Lung (tissue), 12 donors: Measurements from ENCODE around the gene RASAL1. TPM values are rescaled to one million over a fixed set of nuclear protein-coding genes. Genes with fewer than 3 reads are reported as not detected.

ENCODE experiments used
- ATAC-seq: fragments of 200-7000 bp; cut with Tn5 transposase; one replicate; pipeline ENCODE4 v1.9.1; 2020; ENCODE audit warnings: moderate number of reproducible peaks; ENCODE audit not compliant: insufficient read depth, low FRiP score
- DNase-seq, 3 donors: peaks; one replicate each; pipeline ENCODE4 v3.0.0-alpha.2; 2013 to 2017
- H3K27ac ChIP-seq, 2 donors: one replicate each; pipeline ENCODE4 v1.5.1; 2013; ENCODE audit warnings: mild to moderate bottlenecking in 2 of 2, moderate library complexity in 2 of 2, control low read depth in 1 of 2, inconsistent platforms in 1 of 2, low read depth in 1 of 2, low read length in 1 of 2
- H3K27me3 ChIP-seq, 3 donors: one replicate each; pipeline ENCODE4 v1.5.1; 2013; ENCODE audit warnings: low read length in 2 of 3; ENCODE audit not compliant: control insufficient read depth in 3 of 3, insufficient read depth in 3 of 3
- H3K36me3 ChIP-seq, 4 donors: one replicate each; pipeline ENCODE4 v1.5.1; 2013; ENCODE audit warnings: low read length in 4 of 4, mild to moderate bottlenecking in 1 of 4, moderate library complexity in 1 of 4; ENCODE audit not compliant: control insufficient read depth in 4 of 4, insufficient read depth in 4 of 4
- H3K4me1 ChIP-seq, 5 donors: one replicate each; pipeline ENCODE4 v1.5.1; 2013; ENCODE audit warnings: low read length in 5 of 5, mild to moderate bottlenecking in 2 of 5, moderate library complexity in 1 of 5; ENCODE audit not compliant: control insufficient read depth in 5 of 5, insufficient read depth in 5 of 5
- H3K4me3 ChIP-seq: one replicate; pipeline ENCODE4 v1.5.1; 2013; ENCODE audit warnings: mild to moderate bottlenecking, control low read depth, moderate library complexity
- H3K9ac ChIP-seq, 2 donors: one replicate each; pipeline ENCODE4 v1.5.1; 2013; ENCODE audit warnings: low read length in 2 of 2, control low read depth in 1 of 2; ENCODE audit not compliant: insufficient read depth in 1 of 2
- H3K9me3 ChIP-seq, 4 donors: one replicate each; pipeline ENCODE4 v1.5.1; 2013; ENCODE audit warnings: low read length in 3 of 4, mild to moderate bottlenecking in 1 of 4, moderate library complexity in 1 of 4; ENCODE audit not compliant: control insufficient read depth in 4 of 4, insufficient read depth in 3 of 4
- WGBS, 2 donors: extraction: QIAGEN DNeasy Blood & Tissue Kit; methylation state at CpG; one replicate each; pipeline ENCODE4 v1.1.7; 2013; 5-methylcytosine and 5-hydroxymethylcytosine counted together
- polyA plus RNA-seq, 2 donors: library from polyadenylated mRNA; stranded (reverse); fragments of 200-250 nt; gene quantifications; one replicate each; pipeline ENCODE4 v1.2.1, GENCODE V29; 2013
- total RNA-seq, 2 donors: library from RNA; depleted of rRNA in 1 of 2; stranded (reverse); fragments of >200 nt in 1 of 2; gene quantifications; one replicate each; pipeline ENCODE4 v1.2.1, GENCODE V29; 2014 to 2021
- TF ChIP-seq, protein P1 (sequence below): IDR thresholded peaks from 2 replicates; pipeline ENCODE4 v1.5.1; 2012; ENCODE audit warnings: mild to moderate bottlenecking; ENCODE audit errors: control extremely low read depth, extremely low read depth
- donor health status: control.
- donor health status: control.
- donor health status: Bipolar disorder and iron deficiency.
- donor health status: healthy.
- donor health status: DM: yes; HTN: yes; CAD: no.

Gene RASAL1
- total and polyA plus RNA-seq, 4 donors: 0.09 to 1.8 (median 0.62) TPM

DNA sequence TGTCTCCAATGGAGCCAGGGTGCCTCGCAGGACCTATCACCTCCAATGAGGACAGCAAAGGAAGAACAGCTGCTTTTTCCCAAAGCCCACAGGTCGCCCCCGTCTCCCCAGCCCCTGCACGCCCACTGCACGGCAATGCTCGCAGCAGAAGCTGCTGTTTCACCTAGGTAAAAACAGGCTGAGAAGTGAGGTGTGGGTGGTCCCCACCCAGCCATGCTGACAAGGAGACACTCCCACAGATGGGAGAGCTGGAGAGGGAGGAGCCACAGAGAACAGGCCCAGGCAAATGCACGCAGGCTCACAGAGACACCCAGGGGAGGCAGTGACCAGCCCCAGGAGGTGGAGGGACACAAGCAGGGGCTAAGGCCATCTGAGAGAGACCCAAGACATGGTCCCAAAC, 24.4 kb upstream of the RASAL1 start:
- ATAC-seq (no peak), DNase-seq (no peak)
- TF ChIP-seq, protein P1, sequence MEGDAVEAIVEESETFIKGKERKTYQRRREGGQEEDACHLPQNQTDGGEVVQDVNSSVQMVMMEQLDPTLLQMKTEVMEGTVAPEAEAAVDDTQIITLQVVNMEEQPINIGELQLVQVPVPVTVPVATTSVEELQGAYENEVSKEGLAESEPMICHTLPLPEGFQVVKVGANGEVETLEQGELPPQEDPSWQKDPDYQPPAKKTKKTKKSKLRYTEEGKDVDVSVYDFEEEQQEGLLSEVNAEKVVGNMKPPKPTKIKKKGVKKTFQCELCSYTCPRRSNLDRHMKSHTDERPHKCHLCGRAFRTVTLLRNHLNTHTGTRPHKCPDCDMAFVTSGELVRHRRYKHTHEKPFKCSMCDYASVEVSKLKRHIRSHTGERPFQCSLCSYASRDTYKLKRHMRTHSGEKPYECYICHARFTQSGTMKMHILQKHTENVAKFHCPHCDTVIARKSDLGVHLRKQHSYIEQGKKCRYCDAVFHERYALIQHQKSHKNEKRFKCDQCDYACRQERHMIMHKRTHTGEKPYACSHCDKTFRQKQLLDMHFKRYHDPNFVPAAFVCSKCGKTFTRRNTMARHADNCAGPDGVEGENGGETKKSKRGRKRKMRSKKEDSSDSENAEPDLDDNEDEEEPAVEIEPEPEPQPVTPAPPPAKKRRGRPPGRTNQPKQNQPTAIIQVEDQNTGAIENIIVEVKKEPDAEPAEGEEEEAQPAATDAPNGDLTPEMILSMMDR: no peak
- Histone ChIP-seq H3K27me3 (peaks cover 0 to 11% (median 7%) of the 10 kb centered on the region in 3 donors), H3K4me1 (no peaks in the 10 kb centered on the region), H3K27ac (no peak overlapping the region), H3K9me3 (peaks cover 0 to 10% (median 0%) of the 10 kb centered on the region in 4 donors), H3K4me3 (no peak overlapping the region), H3K36me3 (peaks cover 25 to 69% (median 36%) of the 10 kb centered on the region in 4 donors), H3K9ac (no peak overlapping the region)
- 94 to 97% methylated on average over 7 of the region's 7 CpGs for WGBS, 2 donors

DNA sequence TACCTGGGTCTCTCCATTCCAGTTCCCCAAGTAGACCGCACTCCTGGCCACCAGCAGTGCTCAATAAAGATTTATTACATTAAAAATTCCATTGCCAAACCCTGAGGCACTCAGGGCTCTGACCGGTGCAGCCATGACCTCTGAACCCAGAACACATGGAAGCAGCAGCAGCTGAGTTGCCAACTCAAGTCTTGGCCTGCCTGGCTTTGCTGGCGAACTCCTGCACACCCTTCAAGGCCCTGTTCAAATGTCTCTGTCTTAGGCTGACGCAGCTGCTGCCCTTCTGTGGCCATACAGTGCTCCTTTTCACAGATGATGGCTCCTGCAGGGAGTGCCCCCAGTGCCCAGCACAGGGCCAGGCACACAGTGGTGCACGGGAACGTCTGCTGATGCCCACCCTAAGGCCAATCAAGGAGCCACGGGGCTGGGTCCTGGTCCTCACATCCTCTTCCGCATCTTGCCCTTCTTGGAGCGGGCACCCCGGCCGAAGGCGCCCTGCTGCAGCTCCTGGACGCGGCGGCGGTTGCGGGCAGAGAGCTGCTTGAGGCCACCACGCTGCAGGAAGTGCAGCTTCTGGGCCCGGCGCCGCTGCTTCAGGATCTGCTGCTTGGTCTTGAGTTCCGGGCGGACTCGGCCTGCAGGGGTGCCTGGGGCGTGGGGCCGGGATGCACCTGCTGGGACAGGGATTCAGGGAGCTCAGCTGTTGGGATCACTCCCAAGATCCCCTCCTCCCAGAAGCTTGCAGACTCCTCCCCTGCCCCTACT, 23.1 kb upstream of the RASAL1 start:
- WGBS, 2 donors: 96% methylated on average over 26 of the region's 26 CpGs
- no peak overlapping the region for H3K9ac ChIP-seq
- no peak overlapping the region for H3K27ac ChIP-seq
- ATAC-seq (no peak), DNase-seq (no peak)
- peaks cover 25 to 61% (median 31%) of the 10 kb centered on the region in 4 donors for H3K36me3 ChIP-seq
- TF ChIP-seq, protein P1: no peak
- H3K4me3 ChIP-seq: no peak overlapping the region
- H3K27me3 ChIP-seq: peaks cover 0 to 21% (median 14%) of the 10 kb centered on the region in 3 donors
- H3K4me1 ChIP-seq: peaks cover 0 to 2% (median 0%) of the 10 kb centered on the region in 5 donors
- H3K9me3 ChIP-seq: peaks cover 0 to 10% (median 0%) of the 10 kb centered on the region in 4 donors

DNA sequence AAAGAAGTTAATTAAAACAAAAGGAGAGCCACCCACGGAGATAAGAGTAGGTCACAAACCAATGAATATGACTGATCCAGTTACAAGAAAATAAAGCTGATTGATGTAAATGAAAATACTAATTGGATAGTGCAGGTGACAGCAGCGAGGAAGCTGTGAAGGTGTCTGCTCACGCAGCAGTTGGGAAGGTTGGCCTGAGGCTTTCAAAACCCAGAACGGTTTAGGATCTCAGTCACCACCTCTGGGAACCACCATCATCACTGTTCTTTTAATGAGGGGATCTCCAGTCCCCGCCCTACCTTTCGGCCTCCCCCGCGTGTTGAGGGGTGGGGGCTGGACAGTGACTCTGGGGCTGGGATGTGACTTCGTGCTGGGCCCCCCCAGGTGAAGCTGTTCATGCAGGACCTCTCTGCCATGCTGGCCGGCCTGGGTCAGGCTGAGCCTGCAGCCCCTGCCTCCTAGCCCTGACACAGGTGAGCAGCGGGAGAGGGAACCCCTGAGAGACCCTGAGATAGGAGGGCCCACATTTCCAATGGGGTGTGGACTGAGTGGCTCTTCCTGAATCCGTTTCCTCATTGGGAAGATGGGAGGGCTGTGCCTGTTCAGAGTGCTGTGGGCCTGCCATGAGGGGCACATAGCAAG, 21.8 kb upstream of the RASAL1 start:
- H3K9me3 ChIP-seq: peaks cover 0 to 8% (median 0%) of the 10 kb centered on the region in 4 donors
- WGBS, 2 donors: 90 to 94% methylated on average over 12 of the region's 12 CpGs
- no peak overlapping the region for H3K27ac ChIP-seq
- no peak overlapping the region for H3K4me3 ChIP-seq
- H3K4me1 ChIP-seq: peaks cover 0 to 9% (median 0%) of the 10 kb centered on the region in 5 donors
- peaks cover 24 to 48% (median 27%) of the 10 kb centered on the region in 4 donors for H3K36me3 ChIP-seq
- TF ChIP-seq, protein P1: no peak
- H3K27me3 ChIP-seq: peaks cover 0 to 29% (median 22%) of the 10 kb centered on the region in 3 donors
- ATAC-seq (no peak), DNase-seq (no peak)
- H3K9ac ChIP-seq: no peak overlapping the region
